Neuronal stem cell (in vitro differentiated cells): Measurements from ENCODE around the gene BTBD2.

Experiments used
- DNase-seq: peaks from one replicate; pipeline ENCODE4 v3.0.0-alpha.2; 2013; ENCODE audit warnings: low spot score
- H2AFZ ChIP-seq: one replicate; pipeline ENCODE4 v1.6.1; 2013; ENCODE audit warnings: mild to moderate bottlenecking, low read length, inconsistent platforms
- H2AK5ac ChIP-seq: 2 replicates; pipeline ENCODE4 v1.6.1; 2013; ENCODE audit warnings: low read depth, mild to moderate bottlenecking, inconsistent platforms, low read length, moderate library complexity, mixed read lengths
- H2BK120ac ChIP-seq: 2 replicates; pipeline ENCODE4 v1.6.1; 2013; ENCODE audit warnings: low read depth, mild to moderate bottlenecking, inconsistent platforms, low read length, moderate library complexity, mixed read lengths
- H2BK12ac ChIP-seq: one replicate; pipeline ENCODE4 v1.6.1; 2013; ENCODE audit warnings: low read length, inconsistent platforms
- H2BK15ac ChIP-seq: 2 replicates; pipeline ENCODE4 v1.6.1; 2013; ENCODE audit warnings: mild to moderate bottlenecking, low read length, inconsistent platforms, mixed read lengths
- H2BK5ac ChIP-seq: one replicate; pipeline ENCODE4 v1.6.1; 2013; ENCODE audit warnings: inconsistent platforms, mild to moderate bottlenecking, low read length, moderate library complexity
- H3K14ac ChIP-seq: one replicate; pipeline ENCODE4 v1.6.1; 2013; ENCODE audit warnings: low read length, inconsistent platforms
- H3K18ac ChIP-seq: 2 replicates; pipeline ENCODE4 v1.6.1; 2013; ENCODE audit warnings: low read length, inconsistent platforms
- H3K23ac ChIP-seq: 2 replicates; pipeline ENCODE4 v1.6.1; 2013; ENCODE audit warnings: low read depth, mild to moderate bottlenecking, mixed read lengths, low read length, inconsistent platforms; ENCODE audit not compliant: poor library complexity
- H3K27ac ChIP-seq: replicated peaks from 3 replicates; pipeline ENCODE4 v1.5.1; 2013; ENCODE audit warnings: low read length, inconsistent platforms
- H3K27me3 ChIP-seq, 3 experiments: 2 replicates each; pipeline ENCODE4 v1.6.1; 2013; ENCODE audit warnings: low read length in 3 of 3, mild to moderate bottlenecking in 2 of 3, inconsistent platforms in 1 of 3, low read depth in 1 of 3, mixed read lengths in 1 of 3, moderate library complexity in 1 of 3; ENCODE audit not compliant: control insufficient read depth in 3 of 3, insufficient read depth in 3 of 3
- H3K36me3 ChIP-seq, 2 donors: replicated peaks in 1 of 2; 2 replicates each; pipeline ENCODE4 v1.6.1; 2013; ENCODE audit warnings: low read length in 2 of 2; ENCODE audit not compliant: control insufficient read depth in 2 of 2, insufficient read depth in 2 of 2
- H3K4ac ChIP-seq: 2 replicates; pipeline ENCODE4 v1.6.1; 2013; ENCODE audit warnings: inconsistent platforms, mild to moderate bottlenecking, low read length, moderate library complexity
- H3K4me1 ChIP-seq, 2 donors: 1 replicate in 1 of 2; 2 replicates in 1 of 2; pipeline ENCODE4 v1.6.1; 2013; ENCODE audit warnings: low read length in 2 of 2, low read depth in 1 of 2; ENCODE audit not compliant: control insufficient read depth in 2 of 2, insufficient read depth in 1 of 2
- H3K4me2 ChIP-seq: one replicate; pipeline ENCODE4 v1.6.1; 2013; ENCODE audit warnings: mild to moderate bottlenecking, low read length, inconsistent platforms; ENCODE audit not compliant: insufficient read depth, poor library complexity, severe bottlenecking
- H3K4me3 ChIP-seq, 2 donors: 2 replicates each; pipeline ENCODE4 v1.5.1; 2013; ENCODE audit warnings: low read length in 2 of 2, mild to moderate bottlenecking in 2 of 2, inconsistent platforms in 1 of 2, moderate library complexity in 1 of 2
- H3K79me1 ChIP-seq: one replicate; pipeline ENCODE4 v1.6.1; 2013; ENCODE audit warnings: low read depth, mild to moderate bottlenecking, inconsistent platforms, low read length, moderate library complexity
- H3K9ac ChIP-seq: one replicate; pipeline ENCODE4 v1.6.1; 2013; ENCODE audit warnings: mild to moderate bottlenecking, low read depth, low read length, inconsistent platforms; ENCODE audit not compliant: poor library complexity
- H3K9me3 ChIP-seq, 2 donors: replicated peaks in 1 of 2; 2 replicates each; pipeline versions ENCODE3 to v1.6.1; 2013; ENCODE audit warnings: low read length in 2 of 2, mild to moderate bottlenecking in 2 of 2, inconsistent platforms in 1 of 2, low read depth in 1 of 2, mixed read lengths in 1 of 2, moderate library complexity in 1 of 2; ENCODE audit not compliant: control insufficient read depth in 2 of 2, insufficient read depth in 1 of 2
- H4K8ac ChIP-seq: one replicate; pipeline ENCODE4 v1.6.1; 2013; ENCODE audit warnings: low read depth, mild to moderate bottlenecking, inconsistent platforms, low read length, moderate library complexity
- H4K91ac ChIP-seq: one replicate; pipeline ENCODE4 v1.6.1; 2013; ENCODE audit warnings: low read length, low read depth, mild to moderate bottlenecking, inconsistent platforms; ENCODE audit not compliant: poor library complexity
- WGBS, 2 donors: extraction: QIAGEN DNeasy Blood & Tissue Kit; methylation state at CpG; one replicate each; pipeline ENCODE4 v1.1.7; 2013; ENCODE audit warnings: missing lambda C conversion rate in 2 of 2, mixed read lengths in 1 of 2; ENCODE audit not compliant: insufficient read length in 2 of 2, insufficient replicate concordance in 1 of 2; ENCODE audit errors: extremely low coverage in 2 of 2; 5-methylcytosine and 5-hydroxymethylcytosine counted together

Gene BTBD2

GRCh38 chr19:2040647-2041432 is 25.3 kb upstream of the BTBD2 start:
- H2BK15ac ChIP-seq, result peak overlapping the region; percentile 99
- peak overlapping the region; percentile 95 for H3K4ac ChIP-seq
- H4K8ac ChIP-seq, result peak overlapping the region; percentile 98
- peak overlapping the region; percentile 100 for H4K91ac ChIP-seq
- peak overlapping the region; percentile 7 for H3K27ac ChIP-seq
- DNase-seq, result no peak
- H3K18ac ChIP-seq, result peak overlapping the region; percentile 100
- H3K4me3 ChIP-seq, result peak overlapping the region in 1 of 2 donors; percentile 58
- H2AK5ac ChIP-seq, result peak overlapping the region; percentile 100
- peak overlapping the region; percentile 100 for H2BK5ac ChIP-seq
- no peak overlapping the region for H2AFZ ChIP-seq
- no CpG with 5 or more reads among the region's 28 CpGs for WGBS, 2 donors
- peaks cover 0 to 21% of the 10 kb centered on the region in 2 donors for H3K4me1 ChIP-seq
- peaks cover 41 to 81% of the 10 kb centered on the region in 2 donors for H3K36me3 ChIP-seq
- H3K9me3 ChIP-seq, result no peaks in the 10 kb centered on the region
- H3K9ac ChIP-seq, result peak overlapping the region; percentile 37
- peak overlapping the region; percentile 100 for H2BK12ac ChIP-seq
- peak overlapping the region; percentile 99 for H3K14ac ChIP-seq
- H3K27me3 ChIP-seq, result no peaks in the 10 kb centered on the region
- H3K79me1 ChIP-seq, result peaks cover 40% of the 10 kb centered on the region
- H3K23ac ChIP-seq, result peak overlapping the region; percentile 95
- H3K4me2 ChIP-seq, result no peak overlapping the region
- peak overlapping the region; percentile 98 for H2BK120ac ChIP-seq

GRCh38 chr19:2039959-2040646 is 24.6 kb upstream of the BTBD2 start:
- no peak overlapping the region for H3K9ac ChIP-seq
- H3K27me3 ChIP-seq, result no peaks in the 10 kb centered on the region
- no peak overlapping the region for H3K18ac ChIP-seq
- H2BK15ac ChIP-seq, result no peak overlapping the region
- peaks cover 0 to 23% of the 10 kb centered on the region in 2 donors for H3K4me1 ChIP-seq
- no peak for DNase-seq
- peak overlapping the region; percentile 100 for H2AK5ac ChIP-seq
- H3K4me2 ChIP-seq, result no peak overlapping the region
- no peak overlapping the region for H2AFZ ChIP-seq
- H3K4me3 ChIP-seq, result peak overlapping the region in 1 of 2 donors; percentile 58
- no peak overlapping the region for H3K27ac ChIP-seq
- H2BK120ac ChIP-seq, result no peak overlapping the region
- H3K23ac ChIP-seq, result no peak overlapping the region
- H2BK5ac ChIP-seq, result peak overlapping the region; percentile 100
- WGBS, 2 donors, result no CpG with 5 or more reads among the region's 20 CpGs
- no peak overlapping the region for H4K8ac ChIP-seq
- peaks cover 3 to 4% of the 10 kb centered on the region in 2 donors for H3K9me3 ChIP-seq
- peaks cover 35% of the 10 kb centered on the region for H3K79me1 ChIP-seq
- no peak overlapping the region for H3K4ac ChIP-seq
- H3K14ac ChIP-seq, result no peak overlapping the region
- H2BK12ac ChIP-seq, result no peak overlapping the region
- H4K91ac ChIP-seq, result no peak overlapping the region
- peaks cover 36 to 74% of the 10 kb centered on the region in 2 donors for H3K36me3 ChIP-seq

- WGBS, 2 donors, result no CpG with 5 or more reads among the region's 30 CpGs
- Histone ChIP-seq H3K79me1 (peaks cover 34% of the 10 kb centered on the region), H3K4ac (no peak overlapping the region), H3K9ac (peak overlapping the region; percentile 70), H2BK12ac (peak overlapping the region; percentile 73), H2AFZ (no peak overlapping the region), H2BK15ac (peak overlapping the region; percentile 17), H2BK5ac (peak overlapping the region; percentile 35), H3K18ac (no peak overlapping the region), H3K4me1 (peaks cover 0 to 23% of the 10 kb centered on the region in 2 donors), H3K4me2 (no peak overlapping the region), H3K27me3 (no peaks in the 10 kb centered on the region), H3K36me3 (peaks cover 33 to 66% of the 10 kb centered on the region in 2 donors), H2AK5ac (peak overlapping the region; percentile 56), H4K91ac (no peak overlapping the region), H3K27ac (no peak overlapping the region), H4K8ac (no peak overlapping the region), H3K14ac (no peak overlapping the region), H3K23ac (peak overlapping the region; percentile 73), H3K4me3 (no peak overlapping the region), H2BK120ac (no peak overlapping the region), H3K9me3 (peaks cover 3 to 4% of the 10 kb centered on the region in 2 donors)
- no peak for DNase-seq
These were observed 23.8 kb upstream of the BTBD2 start for GRCh38 chr19:2039089-2039958.
